ENCODE measurements around the gene GATC.

DNA sequence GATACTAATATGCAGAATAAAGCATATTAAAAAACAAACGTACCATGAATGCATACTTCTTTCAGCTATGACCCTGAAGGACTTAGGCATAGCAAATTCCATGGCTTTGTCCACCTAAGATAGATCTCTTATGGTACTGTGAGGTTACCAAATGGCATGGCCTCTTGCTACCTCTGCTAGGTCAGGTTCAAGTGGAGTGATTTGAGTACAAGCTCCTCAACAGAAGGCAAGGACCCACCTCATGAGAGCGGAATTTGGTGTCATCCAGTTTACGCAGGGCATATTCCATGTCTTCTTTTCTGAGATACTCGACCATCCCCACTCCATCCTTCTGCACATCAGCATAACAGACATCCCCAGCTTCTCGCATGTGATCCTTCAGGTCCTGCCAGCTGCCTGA lies 17.5 kb downstream of the GATC start:
- TF ChIP-seq POLR2A (IDR thresholded peaks at IDR 0.05; ENCODE audit: low read depth, low read length) (no peak; the same call in none of the 2 replicates), POLR2AphosphoS5 (IDR thresholded peaks at IDR 0.05; ENCODE audit: low read depth, low read length) (peak; percentile 73)
